WTC11 (cell line): ENCODE data around the gene LRRC17.

Source experiments
- ATF1 ChIP-seq: sonication (generic); formaldehyde crosslinking; IDR thresholded peaks from 2 replicates; pipeline ENCODE4 v1.8.1; 2023; ENCODE audit warnings: mild to moderate bottlenecking, moderate library complexity, missing genetic modification reagents
- FOXJ3 ChIP-seq: sonication (generic); formaldehyde crosslinking; IDR thresholded peaks from 2 replicates; pipeline ENCODE4 v1.9.0; 2021; ENCODE audit warnings: missing genetic modification reagents, mild to moderate bottlenecking, borderline replicate concordance
- JUN ChIP-seq: sonication (generic); formaldehyde crosslinking; IDR thresholded peaks from 2 replicates; pipeline ENCODE4 v1.8.0; 2023; ENCODE audit warnings: mild to moderate bottlenecking, missing genetic modification reagents
- KAT7 ChIP-seq: sonication (generic); formaldehyde crosslinking; IDR thresholded peaks from 2 replicates; pipeline ENCODE4 v1.8.1; 2023; ENCODE audit warnings: missing genetic modification reagents, mild to moderate bottlenecking, borderline replicate concordance
- MAX ChIP-seq: sonication (generic); formaldehyde crosslinking; IDR thresholded peaks from 2 replicates; pipeline ENCODE4 v1.8.0; 2022; ENCODE audit warnings: mild to moderate bottlenecking, missing genetic modification reagents
- MYBL2 ChIP-seq: sonication (generic); formaldehyde crosslinking; IDR thresholded peaks from 2 replicates; pipeline ENCODE4 v1.8.1; 2023; ENCODE audit warnings: mild to moderate bottlenecking, moderate library complexity, missing genetic modification reagents
- ZNF121 ChIP-seq: sonication (generic); formaldehyde crosslinking; IDR thresholded peaks from 2 replicates; pipeline ENCODE4 v1.8.0; 2023; ENCODE audit warnings: missing genetic modification reagents
- ZNF416 ChIP-seq: fragments of 250-450 bp; sonication (Bioruptor Pico); IDR thresholded peaks from 2 replicates; pipeline ENCODE4 v1.9.0; 2021; ENCODE audit warnings: mild to moderate bottlenecking, inconsistent platforms
- TF ChIP-seq, protein P1 (sequence below): fragments of 200-600 bp; IDR thresholded peaks from 2 replicates; pipeline ENCODE4 v1.8.0; 2022; ENCODE audit warnings: antibody characterized with exemption

- no peak for TF ChIP-seq ZNF121 (CRISPR knock-in tag)
- no peak for TF ChIP-seq FOXJ3 (CRISPR knock-in tag)
- TF ChIP-seq MYBL2 (CRISPR knock-in tag), result no peak
- TF ChIP-seq, protein P1, sequence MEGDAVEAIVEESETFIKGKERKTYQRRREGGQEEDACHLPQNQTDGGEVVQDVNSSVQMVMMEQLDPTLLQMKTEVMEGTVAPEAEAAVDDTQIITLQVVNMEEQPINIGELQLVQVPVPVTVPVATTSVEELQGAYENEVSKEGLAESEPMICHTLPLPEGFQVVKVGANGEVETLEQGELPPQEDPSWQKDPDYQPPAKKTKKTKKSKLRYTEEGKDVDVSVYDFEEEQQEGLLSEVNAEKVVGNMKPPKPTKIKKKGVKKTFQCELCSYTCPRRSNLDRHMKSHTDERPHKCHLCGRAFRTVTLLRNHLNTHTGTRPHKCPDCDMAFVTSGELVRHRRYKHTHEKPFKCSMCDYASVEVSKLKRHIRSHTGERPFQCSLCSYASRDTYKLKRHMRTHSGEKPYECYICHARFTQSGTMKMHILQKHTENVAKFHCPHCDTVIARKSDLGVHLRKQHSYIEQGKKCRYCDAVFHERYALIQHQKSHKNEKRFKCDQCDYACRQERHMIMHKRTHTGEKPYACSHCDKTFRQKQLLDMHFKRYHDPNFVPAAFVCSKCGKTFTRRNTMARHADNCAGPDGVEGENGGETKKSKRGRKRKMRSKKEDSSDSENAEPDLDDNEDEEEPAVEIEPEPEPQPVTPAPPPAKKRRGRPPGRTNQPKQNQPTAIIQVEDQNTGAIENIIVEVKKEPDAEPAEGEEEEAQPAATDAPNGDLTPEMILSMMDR, result no peak
- no peak for TF ChIP-seq JUN
- TF ChIP-seq ZNF416 (CRISPR knock-in tag), result no peak
- no peak for TF ChIP-seq ATF1 (CRISPR knock-in tag)
- no peak for TF ChIP-seq MAX (CRISPR knock-in tag)
- TF ChIP-seq KAT7 (CRISPR knock-in tag), result no peak
These were observed 15.6 kb upstream of the LRRC17 start for GRCh38 chr7:102897211-102897631.
